LNCaP clone FGC (cell line): ENCODE data around the gene ZNF771.
"Not testable (repeated sequence)": the region's sequence is repeated elsewhere in the genome, so short reads cannot be mapped to it uniquely, and the experiment has no call there.

ENCODE experiments used
- DNase-seq: peaks from one replicate; pipeline ENCODE4 v3.0.0-alpha.2; 2011; ENCODE audit warnings: low read depth
- H3K4me3 ChIP-seq: 2 replicates; pipeline ENCODE4 v1.5.1; 2011; ENCODE audit warnings: mild to moderate bottlenecking, low read depth, low read length, control low read depth
- CTCF ChIP-seq: IDR thresholded peaks from 2 replicates; pipeline ENCODE4 v1.5.1; 2012; ENCODE audit warnings: mild to moderate bottlenecking; ENCODE audit not compliant: control insufficient read depth, insufficient read depth; ENCODE audit errors: extremely low read depth

The ZNF771 gene

GRCh38 chr16:30395155-30395991 lies 12.0 kb upstream of the ZNF771 start, which contains the start of gene ZNF48:
Gene ZNF48, plus strand, starts transcription at chr16:30395420. Its CDS starts 375 bp downstream, at chr16:30395795.
- TF ChIP-seq CTCF, result peak; percentile 66
- peak; percentile 35 for DNase-seq
- peak within 1 kb of the TSS; percentile 60 for H3K4me3 ChIP-seq

- H3K4me3 ChIP-seq, result peak overlapping the region; percentile 60
- no peak for TF ChIP-seq CTCF
- DNase-seq, result no peak
These were observed 11.3 kb upstream of the ZNF771 start for GRCh38 chr16:30395992-30396585.

- peak overlapping the region; percentile 60 for H3K4me3 ChIP-seq
- DNase-seq, result not testable (repeated sequence)
These were observed 10.8 kb upstream of the ZNF771 start for GRCh38 chr16:30396627-30397026.

GRCh38 chr16:30397056-30397455 lies 10.3 kb upstream of the ZNF771 start:
- H3K4me3 ChIP-seq, result peak overlapping the region; percentile 60; the same call in 1 of the 2 replicates
- DNase-seq, result no peak
- TF ChIP-seq CTCF, result no peak

- no peak for DNase-seq
- H3K4me3 ChIP-seq, result no peak overlapping the region
- no peak for TF ChIP-seq CTCF
These were observed 9.4 kb upstream of the ZNF771 start for GRCh38 chr16:30397776-30398660.

GRCh38 chr16:30398661-30399434 lies 8.6 kb upstream of the ZNF771 start:
- no peak for TF ChIP-seq CTCF
- DNase-seq, result no peak
- H3K4me3 ChIP-seq, result no peak overlapping the region
